Fibroblast of lung (primary cell): Measurements from ENCODE around the gene LRRC8C.
A peak's percentile ranks its signal among the peaks of the same experiment; 100 is the strongest.

Source experiments
- CTCF ChIP-seq, 2 donors: IDR thresholded peaks in 1 of 2; conservative IDR thresholded peaks in 1 of 2; 1 replicate in 1 of 2; 2 replicates in 1 of 2; pipeline ENCODE4 v1.5.1; 2011 to 2012; ENCODE audit warnings: low read length in 2 of 2, control low read depth in 1 of 2, inconsistent platforms in 1 of 2, low read depth in 1 of 2, mild to moderate bottlenecking in 1 of 2
- EZH2 ChIP-seq: IDR thresholded peaks from 2 replicates; pipeline ENCODE4 v1.5.1; 2012; ENCODE audit warnings: low read length, control low read depth, mild to moderate bottlenecking; ENCODE audit errors: missing control alignments

GRCh38 chr1:89598450-89599331, 34.2 kb upstream of the LRRC8C start:
- TF ChIP-seq CTCF (conservative IDR thresholded peaks at IDR 0.05 in 1 of 2, IDR thresholded peaks at IDR 0.05 in 1 of 2; ENCODE audit: low read depth in 1 of 2, low read length in 2 of 2) (peak; percentile 62 to 73), EZH2 (no peak)
